KMS-11 (cell line): ENCODE measurements around the gene NTRK2.

Experiments used
- H2AFZ ChIP-seq: fragments of 200-600 bp; sonication (generic); 2 replicates; pipeline ENCODE4 v1.6.1; 2016; ENCODE audit warnings: antibody characterized with exemption, mixed run types, low read depth
- H3K27ac ChIP-seq: fragments of 200-600 bp; sonication (generic); 2 replicates; pipeline ENCODE4 v1.6.1; 2016; ENCODE audit warnings: mild to moderate bottlenecking, mixed run types
- H3K27me3 ChIP-seq: fragments of 200-600 bp; sonication (generic); 2 replicates; pipeline ENCODE4 v1.6.1; 2017; ENCODE audit warnings: mild to moderate bottlenecking, low read depth, mixed run types, moderate library complexity; ENCODE audit not compliant: insufficient read depth
- H3K36me3 ChIP-seq: fragments of 200-600 bp; sonication (generic); 2 replicates; pipeline ENCODE4 v1.6.1; 2017; ENCODE audit warnings: mild to moderate bottlenecking, mixed run types; ENCODE audit not compliant: insufficient read depth
- H3K4me1 ChIP-seq: fragments of 200-600 bp; sonication (generic); 2 replicates; pipeline ENCODE4 v1.6.1; 2016; ENCODE audit warnings: mild to moderate bottlenecking, low read depth, mixed run types; ENCODE audit not compliant: poor library complexity, severe bottlenecking
- H3K4me2 ChIP-seq: fragments of 200-600 bp; sonication (generic); 2 replicates; pipeline ENCODE4 v1.7.0; 2016; ENCODE audit warnings: mild to moderate bottlenecking, mixed run types
- H3K4me3 ChIP-seq: fragments of 200-600 bp; sonication (generic); IDR thresholded peaks from 2 replicates; pipeline ENCODE4 v1.6.1; 2017; ENCODE audit warnings: low read depth, low read length, mixed read lengths; ENCODE audit not compliant: insufficient read depth
- H3K79me2 ChIP-seq: fragments of 200-600 bp; sonication (generic); 2 replicates; pipeline ENCODE4 v1.6.1; 2016; ENCODE audit warnings: low read depth, mixed run types; ENCODE audit not compliant: insufficient read depth
- H3K9ac ChIP-seq: fragments of 200-600 bp; sonication (generic); 2 replicates; pipeline ENCODE4 v1.6.1; 2016; ENCODE audit warnings: mild to moderate bottlenecking, mixed run types
- H4K20me1 ChIP-seq: fragments of 200-600 bp; sonication (generic); 2 replicates; pipeline ENCODE4 v1.6.1; 2016; ENCODE audit warnings: mild to moderate bottlenecking, mixed run types; ENCODE audit not compliant: insufficient read depth
- CTCF ChIP-seq: fragments of 200-600 bp; sonication (generic); conservative IDR thresholded peaks from 2 replicates; pipeline ENCODE4 v1.6.1; 2017; ENCODE audit warnings: low read depth, mild to moderate bottlenecking, antibody characterized with exemption, low read length, moderate library complexity, mixed read lengths

The NTRK2 gene

DNA sequence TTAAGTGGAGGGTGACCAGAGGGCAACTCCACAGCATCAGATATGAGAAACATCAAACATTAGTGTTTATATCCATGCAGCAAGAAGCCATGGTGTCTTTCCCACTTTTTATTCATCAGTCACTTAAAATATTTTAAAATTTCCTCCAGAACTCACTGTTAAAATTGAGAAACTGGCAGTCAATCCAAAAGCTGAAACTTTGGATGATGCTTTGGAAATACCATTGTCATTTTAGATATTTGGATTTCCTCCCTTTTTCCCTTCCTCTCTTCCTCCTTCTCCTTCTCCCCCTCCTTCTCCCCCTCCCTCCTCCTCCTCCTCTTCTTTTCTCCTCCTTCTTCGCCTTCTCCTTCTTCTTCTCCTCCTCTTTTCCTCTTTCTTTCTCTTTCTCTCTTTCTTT, 33.1 kb upstream of the NTRK2 start:
- TF ChIP-seq CTCF: no peak
- Histone ChIP-seq H3K4me3 (no peak overlapping the region), H2AFZ (no peak overlapping the region), H3K27me3 (no peaks in the 10 kb centered on the region), H3K4me1 (no peaks in the 10 kb centered on the region), H3K4me2 (no peak overlapping the region), H3K79me2 (no peaks in the 10 kb centered on the region), H3K27ac (no peak overlapping the region), H3K36me3 (no peaks in the 10 kb centered on the region), H4K20me1 (no peaks in the 10 kb centered on the region), H3K9ac (no peak overlapping the region)

DNA sequence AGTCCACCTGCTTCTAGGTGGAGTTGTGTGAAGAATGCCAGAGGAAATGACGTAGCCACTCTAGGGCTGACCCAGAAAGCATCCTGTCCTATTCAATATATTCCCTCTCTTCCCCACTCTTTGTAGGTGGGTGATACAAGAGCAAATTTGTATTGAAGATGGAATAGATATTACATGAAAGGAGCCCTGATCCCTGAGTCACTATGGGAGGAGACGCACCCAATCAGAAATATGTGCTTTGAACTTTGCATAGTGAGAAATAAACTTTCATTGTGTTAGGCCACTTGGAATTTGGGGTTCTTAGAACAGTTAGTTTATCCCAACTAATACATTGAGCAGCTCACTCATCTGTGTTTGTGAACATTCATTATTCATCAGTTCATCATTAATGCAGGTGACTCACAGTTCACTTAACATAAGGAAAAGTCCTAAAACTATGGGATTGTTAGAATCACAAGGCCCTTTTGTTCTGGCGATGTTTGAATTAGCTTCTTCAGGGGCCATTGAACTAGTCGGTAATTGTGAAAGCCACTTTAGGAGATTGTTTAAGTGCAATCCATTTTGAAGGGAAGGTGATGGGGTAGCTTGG, 26.9 kb upstream of the NTRK2 start:
- Histone ChIP-seq H3K9ac (no peak overlapping the region), H3K79me2 (no peaks in the 10 kb centered on the region), H4K20me1 (no peaks in the 10 kb centered on the region), H2AFZ (no peak overlapping the region), H3K27me3 (no peaks in the 10 kb centered on the region), H3K27ac (no peak overlapping the region), H3K4me3 (no peak overlapping the region), H3K36me3 (no peaks in the 10 kb centered on the region), H3K4me2 (no peak overlapping the region), H3K4me1 (no peaks in the 10 kb centered on the region)
- TF ChIP-seq CTCF: no peak

DNA sequence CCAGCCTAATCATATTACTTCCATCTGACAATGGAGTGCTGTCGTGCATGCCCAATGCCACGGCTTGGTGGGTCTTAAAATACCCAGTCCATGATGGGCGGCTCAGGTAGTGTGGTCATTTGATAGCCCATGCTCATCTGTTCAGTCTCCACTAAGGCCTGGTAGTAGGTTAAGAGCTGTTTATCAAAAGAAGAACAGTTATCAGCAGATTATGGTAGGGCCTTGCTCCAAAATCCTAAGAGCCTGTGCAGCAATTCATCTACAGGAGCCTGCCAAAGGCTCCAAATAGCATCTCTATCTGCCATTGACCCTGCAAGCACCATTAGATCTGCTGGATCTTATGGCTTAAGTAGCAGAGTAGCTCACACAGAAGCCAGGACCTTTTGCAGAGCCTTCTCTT, 21.8 kb upstream of the NTRK2 start:
- Histone ChIP-seq H3K4me2 (no peak overlapping the region), H3K27me3 (no peaks in the 10 kb centered on the region), H3K36me3 (no peaks in the 10 kb centered on the region), H3K27ac (no peak overlapping the region), H2AFZ (no peak overlapping the region), H3K79me2 (no peaks in the 10 kb centered on the region), H4K20me1 (no peaks in the 10 kb centered on the region), H3K4me1 (no peaks in the 10 kb centered on the region), H3K4me3 (no peak overlapping the region), H3K9ac (no peak overlapping the region)
- no peak for TF ChIP-seq CTCF

DNA sequence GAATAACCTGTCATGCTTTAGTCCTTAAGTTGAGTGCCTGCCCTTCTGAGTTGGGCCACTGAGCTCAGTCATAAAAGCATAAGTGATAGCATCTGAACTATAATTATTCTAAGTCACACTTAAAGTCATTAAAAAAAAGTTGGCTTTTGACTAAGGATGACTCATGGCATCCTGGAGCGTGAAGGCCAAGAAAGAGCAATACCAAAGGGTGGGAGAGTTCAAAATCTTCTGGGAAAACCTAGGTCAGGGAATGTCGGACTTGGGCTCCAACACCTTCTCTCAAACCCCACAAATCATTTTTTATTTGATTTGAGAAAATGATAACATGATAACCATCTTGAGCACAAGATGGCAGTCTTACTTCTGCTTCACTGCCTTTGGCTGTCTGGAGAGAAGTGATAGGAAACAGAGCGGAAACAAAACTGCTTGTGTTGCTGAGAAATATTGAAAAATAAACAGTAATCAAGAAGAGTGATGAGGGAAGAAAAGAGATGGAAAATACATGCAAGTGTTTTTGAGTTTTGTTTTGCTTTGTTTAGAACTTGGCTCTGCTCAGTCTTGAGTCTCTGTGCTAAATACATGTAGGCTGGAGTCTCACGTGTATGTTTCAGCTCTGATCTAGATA, 16.9 kb upstream of the NTRK2 start:
- H4K20me1 ChIP-seq: no peaks in the 10 kb centered on the region
- H3K36me3 ChIP-seq: no peaks in the 10 kb centered on the region
- no peak for TF ChIP-seq CTCF
- no peak overlapping the region for H3K9ac ChIP-seq
- no peak overlapping the region for H3K27ac ChIP-seq
- H3K4me3 ChIP-seq: no peak overlapping the region
- H2AFZ ChIP-seq: no peak overlapping the region
- no peaks in the 10 kb centered on the region for H3K79me2 ChIP-seq
- H3K4me1 ChIP-seq: no peaks in the 10 kb centered on the region
- H3K4me2 ChIP-seq: no peak overlapping the region
- no peaks in the 10 kb centered on the region for H3K27me3 ChIP-seq
